SK-N-SH (cell line): ENCODE results near the gene MBTPS1. TPM values are rescaled to one million over a fixed set of nuclear protein-coding genes. Genes with fewer than 3 reads are reported as not detected.

Experiments used
- CTCF ChIA-PET: fragments of 300-600, 350-600 bp; formaldehyde crosslinking; extraction: SDS; loops from one replicate; lab custom pipeline; 2021; lab: Yijun Ruan, JAX
- POLR2A ChIA-PET: fragments of 350-600 bp; sonication (Branson Sonifier 250); formaldehyde crosslinking; extraction: SDS; loops from one replicate; lab custom pipeline; 2020; ENCODE audit warnings: antibody characterized with exemption, inconsistent platforms; lab: Yijun Ruan, JAX
- DNase-seq: peaks from one replicate; pipeline ENCODE4 v3.0.0; 2012
- H2AFZ ChIP-seq: fragments of 200-600 bp; sonication (generic); 2 replicates; pipeline ENCODE4 v1.8.1; 2016; ENCODE audit warnings: antibody characterized with exemption, mild to moderate bottlenecking, low read depth
- H3F3A ChIP-seq: fragments of 200-600 bp; sonication (generic); replicated peaks from 2 replicates; pipeline ENCODE3; 2016; ENCODE audit warnings: antibody characterized with exemption, mild to moderate bottlenecking; ENCODE audit not compliant: insufficient read depth
- H3K27ac ChIP-seq, 2 experiments: fragments of 200-500 bp in 1 of 2; fragments of 200-600 bp in 1 of 2; sonication (Bioruptor generic) in 1 of 2; sonication (generic), shearing (Covaris generic) in 1 of 2; 2 replicates each; pipeline versions ENCODE4 v1.5.1 to v1.6.1; 2014 to 2016; ENCODE audit warnings: low read depth in 2 of 2, inconsistent platforms in 1 of 2, low read length in 1 of 2, mild to moderate bottlenecking in 1 of 2, mixed read lengths in 1 of 2
- H3K27me3 ChIP-seq: fragments of 200-600 bp; sonication (generic), shearing (Covaris generic); 2 replicates; pipeline ENCODE4 v1.6.1; 2016; ENCODE audit warnings: mixed run types; ENCODE audit not compliant: insufficient read depth
- H3K36me3 ChIP-seq, 2 experiments: fragments of 200-500 bp in 1 of 2; fragments of 200-600 bp in 1 of 2; sonication (Bioruptor generic) in 1 of 2; sonication (generic) in 1 of 2; replicated peaks in 1 of 2; 2 replicates each; pipeline versions ENCODE3 to v1.5.1; 2014 to 2016; ENCODE audit warnings: low read length in 1 of 2, mild to moderate bottlenecking in 1 of 2; ENCODE audit not compliant: insufficient read depth in 2 of 2, control insufficient read depth in 1 of 2
- H3K4me1 ChIP-seq, 2 experiments: fragments of 200-500 bp in 1 of 2; fragments of 200-600 bp in 1 of 2; sonication (Bioruptor generic) in 1 of 2; sonication (generic), shearing (Covaris generic) in 1 of 2; 2 replicates each; pipeline versions ENCODE4 v1.5.1 to v1.6.1; 2014 to 2016; ENCODE audit warnings: low read depth in 1 of 2, low read length in 1 of 2, mixed run types in 1 of 2; ENCODE audit not compliant: insufficient read depth in 2 of 2, control insufficient read depth in 1 of 2
- H3K4me2 ChIP-seq: fragments of 200-600 bp; sonication (generic), shearing (Covaris generic); 2 replicates; pipeline ENCODE4 v1.6.1; 2017; ENCODE audit warnings: mixed run types
- H3K4me3 ChIP-seq, 2 experiments: fragments of 200-500 bp in 1 of 2; fragments of 200-600 bp in 1 of 2; sonication (Bioruptor generic) in 1 of 2; sonication (generic), shearing (Covaris generic) in 1 of 2; 2 replicates each; pipeline versions ENCODE4 v1.5.1 to v1.8.1; 2014 to 2016; ENCODE audit warnings: low read depth in 2 of 2, inconsistent platforms in 1 of 2, low read length in 1 of 2, mild to moderate bottlenecking in 1 of 2, mixed read lengths in 1 of 2, moderate library complexity in 1 of 2
- H3K79me2 ChIP-seq: fragments of 200-600 bp; sonication (generic); 2 replicates; pipeline ENCODE4 v1.8.1; 2017; ENCODE audit warnings: mild to moderate bottlenecking; ENCODE audit not compliant: insufficient read depth
- H3K9ac ChIP-seq: fragments of 200-600 bp; sonication (generic); 2 replicates; pipeline ENCODE4 v1.6.1; 2017; ENCODE audit warnings: mixed run types
- H3K9me2 ChIP-seq: fragments of 200-600 bp; sonication (generic); 2 replicates; pipeline ENCODE4 v1.6.1; 2017; ENCODE audit warnings: mixed run types
- H3K9me3 ChIP-seq: fragments of 200-600 bp; sonication (generic); 2 replicates; pipeline ENCODE4 v1.6.1; 2017; ENCODE audit warnings: mixed run types, mild to moderate bottlenecking, moderate library complexity
- H4K20me1 ChIP-seq: fragments of 200-600 bp; sonication (generic); 2 replicates; pipeline ENCODE4 v1.6.1; 2017; ENCODE audit warnings: mild to moderate bottlenecking, mixed run types; ENCODE audit not compliant: insufficient read depth
- CTCF ChIP-seq: fragments of 200-600 bp; sonication (generic); IDR thresholded peaks from 2 replicates; pipeline ENCODE4 v1.6.1; 2017; ENCODE audit warnings: antibody characterized with exemption, mild to moderate bottlenecking, moderate library complexity
- ELF1 ChIP-seq: IDR thresholded peaks from 2 replicates; pipeline ENCODE4 v1.4.0; 2012
- EP300 ChIP-seq, 2 experiments: IDR thresholded peaks; 2 replicates each; pipeline versions ENCODE4 v1.4.0 to v1.6.1; 2012; ENCODE audit warnings: borderline replicate concordance in 1 of 2, low read depth in 1 of 2, low read length in 1 of 2
- FOXM1 ChIP-seq: IDR thresholded peaks from 2 replicates; pipeline ENCODE4 v1.4.0; 2012; ENCODE audit warnings: low read depth, mild to moderate bottlenecking
- IRF3 ChIP-seq: fragments of 150-350 bp; IDR thresholded peaks from 2 replicates; pipeline ENCODE4 v1.6.1; 2016; ENCODE audit warnings: mild to moderate bottlenecking, low read depth, low read length
- JUND ChIP-seq: IDR thresholded peaks from 2 replicates; pipeline ENCODE4 v1.4.0; 2012
- MAX ChIP-seq: IDR thresholded peaks from 2 replicates; pipeline ENCODE4 v1.4.0; 2012; ENCODE audit warnings: low read depth
- NFIC ChIP-seq: IDR thresholded peaks from 2 replicates; pipeline ENCODE4 v1.4.0; 2012; ENCODE audit warnings: borderline replicate concordance
- PBX3 ChIP-seq: IDR thresholded peaks from 2 replicates; pipeline ENCODE4; 2012
- POLR2AphosphoS5 ChIP-seq: IDR thresholded peaks from 2 replicates; pipeline ENCODE4 v1.6.1; 2012; ENCODE audit warnings: low read depth, low read length
- RAD21 ChIP-seq: IDR thresholded peaks from 2 replicates; pipeline ENCODE4 v1.6.1; 2012; ENCODE audit warnings: mild to moderate bottlenecking, low read length
- REST ChIP-seq: IDR thresholded peaks from 2 replicates; pipeline ENCODE4 v1.6.1; 2012; ENCODE audit warnings: mild to moderate bottlenecking, low read depth, low read length, moderate library complexity
- SIN3A ChIP-seq: IDR thresholded peaks from 2 replicates; pipeline ENCODE4 v1.6.1; 2012; ENCODE audit warnings: low read depth, mild to moderate bottlenecking, low read length, moderate library complexity, borderline replicate concordance
- SMC3 ChIP-seq: IDR thresholded peaks from 2 replicates; pipeline ENCODE4 v1.6.1; 2012; ENCODE audit warnings: low read depth, low read length, improper control_type of control experiment
- TAF1 ChIP-seq: IDR thresholded peaks from 2 replicates; pipeline ENCODE4 v1.6.1; 2012; ENCODE audit warnings: low read depth, mild to moderate bottlenecking, low read length, moderate library complexity, borderline replicate concordance
- TCF12 ChIP-seq: IDR thresholded peaks from 2 replicates; pipeline ENCODE4 v1.4.0; 2012
- TEAD4 ChIP-seq: IDR thresholded peaks from 2 replicates; pipeline ENCODE4 v1.4.0; 2012; ENCODE audit warnings: mild to moderate bottlenecking, borderline replicate concordance; ENCODE audit not compliant: insufficient read depth
- YY1 ChIP-seq: IDR thresholded peaks from 2 replicates; pipeline ENCODE4 v1.4.0; 2012; ENCODE audit warnings: low read depth, mild to moderate bottlenecking
- ZBTB33 ChIP-seq: IDR thresholded peaks from 2 replicates; pipeline ENCODE4 v1.4.0; 2012; ENCODE audit warnings: low read depth, borderline replicate concordance
- WGBS: methylation state at CpG from one replicate; pipeline ENCODE4 v1.1.6; 2017; ENCODE audit warnings: low lambda C conversion rate; 5-methylcytosine and 5-hydroxymethylcytosine counted together
- polyA plus RNA-seq, 3 experiments: library from polyadenylated mRNA; depleted of rRNA; stranded (reverse); fragments of >200 nt; gene quantifications; 2 replicates each; pipeline ENCODE4 v1.2.3, GENCODE V29; 2012

MBTPS1 gene
- polyA plus RNA-seq, 1 of the 3 experiments (the other 2 are of a cell fraction), result 84.9 TPM

GRCh38 chr16:84161037-84161436 lies 44.3 kb upstream of the MBTPS1 start (continued):
- TF ChIP-seq ZBTB33, result no peak
- no peak for TF ChIP-seq SMC3
- TF ChIP-seq TAF1, result no peak
- no peak for TF ChIP-seq REST

- Histone ChIP-seq H3K4me3 (no peak overlapping the region), H3K4me1 (peaks cover 0 to 2% of the 10 kb centered on the region in 2 experiments; a peak in 1 of 4 replicates), H3K9me3 (no peaks in the 10 kb centered on the region), H3K27me3 (peaks cover 21% of the 10 kb centered on the region; the same call in 1 of the 2 replicates), H3K9me2 (no peaks in the 10 kb centered on the region), H3K9ac (no peak overlapping the region), H4K20me1 (no peaks in the 10 kb centered on the region), H3K36me3 (no peaks in the 10 kb centered on the region), H3K79me2 (no peaks in the 10 kb centered on the region), H3K4me2 (0 out of 2 replicates have a peak overlapping the region, but pooled peaks have one; percentile 46), H3K27ac (no peak overlapping the region), H2AFZ (no peak overlapping the region), H3F3A (no peaks in the 10 kb centered on the region)
- WGBS, result 21% methylated on average over 1 of the region's 1 CpG
- DNase-seq, result no peak
- POLR2A ChIA-PET, result no interaction called here
- CTCF ChIA-PET, result interaction anchor here (1.3 to 1.9 kb wide), 2 partner anchors 15 to 203 kb away, joined by 5 to 6 read pairs; no protein-coding TSS in a partner anchor
- no peak for TF ChIP-seq FOXM1
- no peak for TF ChIP-seq YY1
- TF ChIP-seq IRF3, result no peak
- no peak for TF ChIP-seq SMC3
- TF ChIP-seq EP300 (IDR thresholded peaks at IDR 0.05; ENCODE audit: borderline replicate concordance in 1 of 2, low read depth in 1 of 2, low read length in 1 of 2), result no peak
- no peak for TF ChIP-seq SIN3A
- no peak for TF ChIP-seq ELF1
- no peak for TF ChIP-seq NFIC
- TF ChIP-seq TEAD4, result no peak
- no peak for TF ChIP-seq PBX3
- no peak for TF ChIP-seq JUND
- TF ChIP-seq TCF12, result no peak
- TF ChIP-seq POLR2AphosphoS5, result no peak
- no peak for TF ChIP-seq CTCF
- TF ChIP-seq MAX, result no peak
- no peak for TF ChIP-seq RAD21
Observed at GRCh38 chr16:84159800-84160199, 43.1 kb upstream of the MBTPS1 start.
